ENCODE measurements around the gene CHMP5. TPM values are rescaled to one million over a fixed set of nuclear protein-coding genes. Genes with fewer than 3 reads are reported as not detected.

The CHMP5 gene
- total RNA-seq, 1 experiment from 2014 or later: 47.6 TPM

- H2AFZ ChIP-seq (ENCODE audit: low read length): no peak overlapping the region
- WGBS (ENCODE audit: extremely low coverage, insufficient read length, low lambda C conversion rate): no CpG with 5 or more reads among the region's 2 CpGs
These were observed 8.6 kb upstream of the CHMP5 start for GRCh38 chr9:33256236-33256635.

More at GRCh38 chr9:33256236-33256635, 8.6 kb upstream of the CHMP5 start:
- no peaks in the 10 kb centered on the region for H3K27me3 ChIP-seq (ENCODE audit: insufficient read depth, low read length)
- no peaks in the 10 kb centered on the region for H4K20me1 ChIP-seq (ENCODE audit: control insufficient read depth, insufficient read depth, insufficient read length)
- no peak overlapping the region for H4K8ac ChIP-seq (replicated peaks; ENCODE audit: insufficient read length, low read depth, low read length)
- H4K91ac ChIP-seq (ENCODE audit: insufficient read length, low read depth, low read length): no peak overlapping the region
- no peak for DNase-seq
- no peak overlapping the region for H3K27ac ChIP-seq (ENCODE audit: insufficient read length, low read depth, low read length)
- H3K18ac ChIP-seq (ENCODE audit: insufficient read length, low read depth, low read length): no peak overlapping the region
- no peak overlapping the region for H3K4me2 ChIP-seq (ENCODE audit: insufficient read depth, insufficient read length, low read length)
- no peaks in the 10 kb centered on the region for H3K4me1 ChIP-seq (ENCODE audit: insufficient read depth, low read length)
- H2BK20ac ChIP-seq (ENCODE audit: low read depth, low read length, poor library complexity, severe bottlenecking): no peak overlapping the region
- no peak overlapping the region for H2BK12ac ChIP-seq (ENCODE audit: insufficient read length, low read depth, low read length)
- no peaks in the 10 kb centered on the region for H3K79me2 ChIP-seq (ENCODE audit: insufficient read depth, low read length)
- no peak overlapping the region for H3K4ac ChIP-seq (ENCODE audit: low read depth, low read length)
- Mint-ChIP-seq H3K4me3 (no peak overlapping the region), H3K36me3 (ENCODE audit: insufficient read depth in 1 of 3, low read depth in 3 of 3) (peaks cover 53 to 80% (median 70%) of the 10 kb centered on the region in 3 experiments), H3K4me1 (no peaks in the 10 kb centered on the region), H3K9me3 (no peaks in the 10 kb centered on the region; a peak in 1 of 5 replicates), H3K27ac (no peak overlapping the region), H3K27me3 (ENCODE audit: low read depth) (no peaks in the 10 kb centered on the region)
- no peak for TF ChIP-seq CTCF (conservative IDR thresholded peaks at IDR 0.05)
- H2BK120ac ChIP-seq (ENCODE audit: low read depth, low read length, poor library complexity, severe bottlenecking): no peak overlapping the region
- no peaks in the 10 kb centered on the region for H3K23me2 ChIP-seq (ENCODE audit: insufficient read length, low read depth, low read length, poor library complexity, severe bottlenecking)
- no peaks in the 10 kb centered on the region for H3K79me1 ChIP-seq (ENCODE audit: insufficient read depth, low read depth, low read length, poor library complexity, severe bottlenecking)
- no peak overlapping the region for H3K9ac ChIP-seq (ENCODE audit: extremely low read depth, insufficient read length, low read length)
- no peak overlapping the region for H3T11ph ChIP-seq (ENCODE audit: low read length)
- H2BK5ac ChIP-seq (ENCODE audit: insufficient read length, low read length): no peak overlapping the region
- H2BK15ac ChIP-seq (ENCODE audit: low read depth, low read length): no peak overlapping the region
- H3K14ac ChIP-seq (ENCODE audit: insufficient read depth, low read length): no peak overlapping the region
- H4K5ac ChIP-seq (ENCODE audit: insufficient read length, low read depth, low read length): no peak overlapping the region
- H3K23ac ChIP-seq (ENCODE audit: insufficient read length, low read depth, low read length): no peak overlapping the region
- H2AK5ac ChIP-seq (ENCODE audit: insufficient read length, low read length): no peak overlapping the region
- no peak overlapping the region for H3K56ac ChIP-seq (ENCODE audit: insufficient read length, low read depth, low read length)
- no peaks in the 10 kb centered on the region for H3K9me3 ChIP-seq (ENCODE audit: control insufficient read depth, low read depth, low read length)

Data from H9 (cell line).